GM18502 (cell line): ENCODE measurements around the gene TMEM26.

Experiments used
- ATAC-seq: cut with Tn5 transposase; IDR thresholded peaks from one replicate; pipeline ENCODE4 v1.9.1; 2021; ENCODE audit warnings: mild to moderate bottlenecking; ENCODE audit not compliant: unreplicated experiment, poor library complexity

Gene TMEM26

GRCh38 chr10:61463035-61463909, 10.1 kb upstream of the TMEM26 start:
- no peak for ATAC-seq

DNA sequence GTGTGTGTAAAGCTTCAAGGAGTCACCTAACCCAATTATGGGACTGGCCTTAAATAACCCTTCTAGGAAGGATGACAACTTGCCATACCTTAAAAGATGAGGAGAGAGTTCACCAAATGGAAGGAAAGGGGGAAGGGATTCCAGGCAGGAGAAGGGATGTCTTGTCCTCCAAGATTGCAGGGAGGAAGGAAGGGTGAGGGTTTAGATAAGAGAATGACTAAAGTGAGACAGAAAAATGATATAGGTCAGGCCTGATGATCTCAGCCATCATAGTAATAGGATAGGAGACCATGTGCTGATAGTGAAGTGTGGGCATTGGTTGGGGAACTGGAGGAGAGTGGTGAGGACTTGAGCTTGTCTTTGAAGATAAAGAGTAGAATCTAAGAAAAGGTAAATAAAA, 7.7 kb upstream of the TMEM26 start:
- ATAC-seq, result no peak

DNA sequence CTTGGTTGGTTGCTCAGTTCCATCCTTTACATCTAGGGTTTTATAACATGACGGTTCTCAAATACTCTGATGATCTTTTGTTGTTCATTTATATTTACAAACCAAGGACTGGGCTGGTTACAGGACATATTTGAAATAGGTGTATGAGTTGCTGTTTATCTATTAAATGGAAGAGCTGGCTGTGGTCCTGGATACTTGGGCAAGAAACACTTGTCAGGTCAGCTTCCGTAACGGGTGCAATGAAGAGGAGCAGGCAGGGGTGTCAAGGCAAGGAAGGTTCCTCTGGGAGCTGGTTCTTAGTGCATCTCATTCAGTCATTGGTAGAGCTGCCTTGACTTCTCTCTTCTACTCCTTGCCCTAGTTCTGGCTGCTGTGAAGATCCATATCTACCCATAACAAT, 4.8 kb upstream of the TMEM26 start:
- no peak for ATAC-seq

DNA sequence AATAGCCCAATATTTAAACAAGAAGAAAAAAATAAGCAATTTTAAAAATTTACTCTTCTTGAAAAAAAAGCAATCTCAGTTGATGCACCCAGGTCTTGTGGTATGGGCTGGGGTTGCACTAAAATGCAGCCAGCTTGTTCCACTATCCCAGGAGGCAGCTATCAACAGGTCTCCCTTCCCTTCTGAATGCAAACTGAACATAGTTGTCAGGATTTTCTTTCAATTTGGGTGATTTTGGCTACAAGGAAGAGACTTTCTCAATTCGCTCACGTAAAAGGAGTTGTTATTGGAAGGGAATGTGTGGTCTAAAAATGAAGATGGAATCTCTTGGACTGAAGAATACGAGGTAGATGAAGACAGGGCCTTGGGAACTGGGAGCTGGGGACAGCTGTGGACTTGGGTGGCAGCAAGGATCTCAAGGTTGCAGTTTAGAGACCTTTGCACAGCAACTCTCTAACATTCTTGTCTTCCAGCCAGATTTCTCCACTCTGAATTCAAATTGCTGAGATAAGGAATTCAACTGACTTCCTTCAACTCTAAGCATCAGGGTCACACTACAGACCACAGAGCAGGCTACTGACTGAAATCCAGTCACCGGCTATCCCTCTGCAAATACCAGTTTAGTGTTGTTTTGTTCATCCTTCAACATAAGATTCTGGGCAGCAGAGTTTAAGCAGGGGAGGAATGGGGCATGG, 3.1 kb upstream of the TMEM26 start:
- ATAC-seq, result no peak

DNA sequence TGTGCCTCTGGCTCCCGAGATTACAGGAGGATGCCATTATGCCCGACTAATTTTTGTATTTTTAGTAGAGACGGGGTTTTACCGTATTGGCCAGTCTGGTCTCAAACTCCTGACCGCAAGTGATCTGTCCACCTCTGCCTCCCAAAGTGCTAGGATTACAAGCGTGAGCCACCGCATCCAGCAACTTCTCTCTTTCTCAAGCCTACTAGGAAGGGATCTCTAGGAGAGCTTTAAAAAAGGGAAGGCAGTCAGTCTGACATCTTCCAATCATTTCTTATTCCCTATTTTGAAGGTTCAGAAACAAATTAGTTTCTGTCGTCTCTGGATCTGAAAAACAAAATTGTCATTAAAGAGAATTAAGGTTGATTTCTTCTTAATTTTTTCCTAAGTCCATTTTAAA, 2.5 kb upstream of the TMEM26 start:
- no peak for ATAC-seq

GRCh38 chr10:61454541-61454940, 1.4 kb upstream of the TMEM26 start:
- ATAC-seq, result no peak

- no peak for ATAC-seq
These were observed 980 bp downstream of the TMEM26 start for GRCh38 chr10:61452151-61452651.

GRCh38 chr10:61451357-61451756, 1.8 kb downstream of the TMEM26 start:
- ATAC-seq, result no peak

DNA sequence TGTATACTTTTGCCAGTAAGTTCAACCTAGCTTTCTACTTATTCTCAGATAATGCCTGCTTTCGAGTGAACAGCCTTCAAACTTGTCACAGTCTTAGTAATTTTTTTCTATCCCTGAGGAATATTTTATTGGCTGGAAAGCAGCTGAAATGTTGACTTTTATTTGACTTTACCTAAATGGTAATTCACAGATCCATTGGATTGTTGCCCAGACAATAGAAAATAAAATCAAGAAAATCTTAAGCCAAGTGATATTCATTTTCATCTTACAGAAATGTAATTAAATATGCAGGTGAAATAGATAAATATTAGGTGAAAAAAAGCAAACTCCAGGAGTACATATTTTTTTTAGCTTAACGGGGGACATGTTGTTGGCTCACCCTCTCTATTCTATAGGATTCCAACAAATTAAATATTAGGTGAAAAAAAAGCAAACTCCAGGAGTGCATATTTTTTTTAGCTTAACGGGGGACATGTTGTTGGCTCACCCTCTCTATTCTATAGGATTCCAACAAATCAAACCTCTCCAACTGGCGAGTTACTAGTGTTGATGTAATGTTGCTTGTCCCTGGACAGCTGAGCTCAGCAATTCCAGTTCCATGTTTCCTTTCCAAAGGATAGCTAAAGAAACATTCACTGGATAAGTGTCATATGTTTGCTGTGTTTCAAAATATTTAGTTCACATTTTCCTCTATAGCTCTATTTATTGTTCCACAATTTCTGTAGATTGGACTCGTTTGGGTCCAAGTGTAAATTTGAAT, 4.2 kb downstream of the TMEM26 start:
- no peak for ATAC-seq

DNA sequence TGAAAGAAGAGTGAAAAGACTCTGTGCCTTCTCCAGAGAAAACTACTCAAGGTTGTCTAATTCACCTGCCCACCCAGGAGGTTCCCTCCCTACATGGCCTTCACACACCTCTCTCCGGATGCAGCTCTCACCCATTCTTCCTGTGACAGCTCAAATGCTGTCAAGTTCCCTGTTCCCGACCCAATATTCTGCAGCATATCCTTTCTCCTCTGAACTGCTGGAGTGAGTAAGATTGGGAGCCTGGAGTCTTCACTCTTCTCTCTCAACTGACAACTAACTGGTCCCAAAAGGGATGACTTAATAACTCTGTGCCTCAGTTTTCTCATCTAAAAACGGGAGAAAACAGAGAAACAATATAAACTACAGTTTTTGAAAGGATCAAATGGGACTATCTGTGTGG, 5.1 kb downstream of the TMEM26 start:
- no peak for ATAC-seq

DNA sequence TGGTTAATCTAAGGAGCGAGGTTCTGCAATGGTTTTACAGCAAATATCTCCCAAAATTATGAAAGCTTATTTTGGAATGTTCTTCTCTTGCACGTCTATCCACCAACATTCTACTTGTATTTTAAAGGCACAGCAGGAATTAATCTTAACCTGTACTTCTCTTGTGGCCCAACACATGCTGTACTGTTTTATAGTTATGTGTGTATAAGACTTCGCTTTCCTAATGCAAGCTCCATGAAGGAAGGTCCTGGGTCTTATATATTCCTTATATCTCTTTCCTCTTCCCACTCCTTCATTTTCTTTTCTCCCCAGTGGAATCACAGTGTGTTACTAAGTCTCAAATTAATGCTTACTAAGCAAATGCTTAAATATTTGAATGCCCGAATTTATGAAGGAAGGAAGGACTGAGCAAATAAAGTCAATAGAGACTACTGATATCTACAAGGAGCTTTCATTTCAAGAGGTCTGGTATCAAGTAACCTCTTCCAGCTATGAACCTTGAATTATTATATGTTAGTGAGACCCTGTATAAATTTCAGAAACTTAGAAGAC, 14.0 kb downstream of the TMEM26 start:
- no peak for ATAC-seq

DNA sequence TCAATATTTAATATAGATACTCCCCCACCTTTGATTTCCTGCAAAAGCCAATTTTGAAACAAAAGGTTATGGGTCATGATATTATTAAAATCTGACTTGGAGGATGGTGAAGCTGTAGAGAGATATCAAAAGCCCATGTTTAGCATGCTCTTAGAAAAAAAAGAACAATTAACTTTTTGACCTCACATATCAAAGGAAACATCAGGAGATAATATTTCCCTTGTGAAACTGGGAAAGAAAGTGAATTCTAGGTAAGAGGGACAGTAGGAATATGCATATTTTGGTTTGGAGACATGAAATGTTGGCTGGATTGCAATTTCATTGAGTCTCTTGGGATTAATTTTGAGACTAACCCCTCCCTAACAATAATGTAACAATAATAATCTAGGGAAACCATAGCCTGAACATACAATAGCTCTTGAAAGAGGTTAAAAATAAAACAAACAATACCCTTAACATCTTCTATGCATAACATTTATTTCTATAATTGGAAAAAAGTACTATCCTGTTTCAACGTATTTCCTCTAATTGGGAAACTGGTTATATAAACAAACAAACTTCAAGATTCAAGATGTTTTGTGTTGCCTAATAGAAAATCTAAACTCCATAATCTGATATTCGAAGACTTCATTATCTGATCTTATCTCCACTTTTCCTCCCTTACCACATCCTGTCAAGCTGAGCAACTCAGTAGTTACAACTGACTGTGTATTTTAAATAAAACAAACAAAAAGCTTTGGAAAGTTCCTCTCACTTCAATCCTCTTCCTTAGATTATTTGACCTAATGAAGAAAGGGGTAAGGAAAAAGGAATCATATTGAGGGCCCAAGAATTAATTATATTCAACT, 14.8 kb downstream of the TMEM26 start:
- no peak for ATAC-seq

- ATAC-seq, result no peak
These were observed 30.0 kb downstream of the TMEM26 start for GRCh38 chr10:61423178-61423577.

DNA sequence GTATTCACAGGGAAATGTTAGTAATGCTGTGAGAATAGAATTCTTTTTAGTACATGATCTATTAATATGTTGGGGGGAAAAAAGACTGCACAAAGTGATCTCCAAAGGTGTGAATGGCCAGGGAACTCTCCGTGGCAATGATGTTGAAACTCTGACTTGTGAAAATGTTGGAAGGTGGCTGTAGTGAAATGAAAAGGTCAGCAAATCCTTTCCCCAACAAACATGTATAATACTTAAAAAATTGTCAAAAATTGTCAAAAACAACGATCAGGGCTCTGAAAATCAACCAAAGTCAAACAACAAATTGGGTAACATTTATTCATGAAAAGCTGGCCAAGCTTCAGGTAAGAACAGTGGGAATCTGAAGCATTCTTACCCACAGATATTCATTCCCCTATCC, 35.5 kb downstream of the TMEM26 start:
- ATAC-seq, result no peak

GRCh38 chr10:61415824-61416223, 37.4 kb downstream of the TMEM26 start:
- no peak for ATAC-seq

GRCh38 chr10:61411706-61412105, 41.5 kb downstream of the TMEM26 start:
- ATAC-seq, result no peak

DNA sequence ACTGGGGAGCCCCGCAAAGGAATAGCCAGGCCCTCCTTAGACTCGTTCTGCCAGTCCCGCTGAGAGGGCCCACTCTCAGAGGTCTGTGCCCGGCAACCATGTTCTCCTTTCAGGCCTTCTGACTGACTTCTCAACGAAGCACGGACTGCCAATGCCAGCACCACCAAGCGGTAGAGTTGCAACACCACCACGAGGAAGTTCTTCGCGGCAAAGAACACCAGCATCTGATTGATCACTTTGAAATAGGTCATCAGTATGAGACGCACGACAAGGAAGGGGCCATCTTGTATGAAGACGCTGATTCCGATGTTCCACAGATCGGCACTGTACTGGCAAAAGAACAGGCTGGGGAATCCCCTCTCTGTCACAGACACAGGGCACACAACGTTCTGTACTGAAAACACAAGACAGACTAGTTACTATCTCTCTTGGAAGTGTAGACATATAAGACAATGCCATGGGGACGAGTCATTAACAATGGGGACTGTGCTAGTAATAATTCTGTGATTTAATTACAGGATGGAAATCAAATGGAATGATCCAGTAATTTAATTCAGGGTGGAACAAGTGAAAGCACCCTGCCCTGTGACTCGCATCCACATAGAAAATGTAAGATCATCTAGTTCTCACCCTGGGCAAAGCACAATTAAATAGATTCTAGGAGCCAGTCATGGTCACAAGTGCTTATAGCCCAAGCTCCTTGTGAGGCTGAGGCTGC, 42.7 kb downstream of the TMEM26 start:
- no peak for ATAC-seq

DNA sequence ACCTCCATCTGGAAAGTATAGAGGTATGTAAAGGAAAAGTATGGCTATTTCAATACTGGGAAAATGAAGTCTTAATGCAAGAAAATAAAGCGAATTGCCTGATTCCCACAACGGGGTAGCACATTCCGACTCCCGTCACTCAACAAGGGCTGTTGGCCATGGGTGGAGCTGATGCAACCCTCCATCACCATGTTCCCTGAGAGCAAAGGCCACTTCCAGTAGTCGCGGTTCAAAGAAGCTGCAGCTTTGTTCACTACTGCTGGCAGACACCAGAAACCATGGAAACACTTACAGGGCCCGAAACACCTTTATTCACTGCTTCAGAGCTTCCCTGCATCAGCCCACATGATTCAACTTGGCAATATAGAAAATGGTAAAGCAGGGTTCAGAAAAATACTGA, 44.0 kb downstream of the TMEM26 start:
- no peak for ATAC-seq

GRCh38 chr10:61408105-61408504, 45.1 kb downstream of the TMEM26 start:
- ATAC-seq, result no peak
